Lung (tissue), 12 donors: ENCODE measurements around the gene TNIK. TPM values are rescaled to one million over a fixed set of nuclear protein-coding genes. Genes with fewer than 3 reads are reported as not detected.

Experiments used
- ATAC-seq: fragments of 200-7000 bp; cut with Tn5 transposase; one replicate; pipeline ENCODE4 v1.9.1; 2020; ENCODE audit warnings: moderate number of reproducible peaks; ENCODE audit not compliant: insufficient read depth, low FRiP score
- DNase-seq, 3 donors: peaks; one replicate each; pipeline ENCODE4 v3.0.0-alpha.2; 2013 to 2017
- H3K27ac ChIP-seq, 2 donors: one replicate each; pipeline ENCODE4 v1.5.1; 2013; ENCODE audit warnings: mild to moderate bottlenecking in 2 of 2, moderate library complexity in 2 of 2, control low read depth in 1 of 2, inconsistent platforms in 1 of 2, low read depth in 1 of 2, low read length in 1 of 2
- H3K27me3 ChIP-seq, 3 donors: one replicate each; pipeline ENCODE4 v1.5.1; 2013; ENCODE audit warnings: low read length in 2 of 3; ENCODE audit not compliant: control insufficient read depth in 3 of 3, insufficient read depth in 3 of 3
- H3K36me3 ChIP-seq, 4 donors: one replicate each; pipeline ENCODE4 v1.5.1; 2013; ENCODE audit warnings: low read length in 4 of 4, mild to moderate bottlenecking in 1 of 4, moderate library complexity in 1 of 4; ENCODE audit not compliant: control insufficient read depth in 4 of 4, insufficient read depth in 4 of 4
- H3K4me1 ChIP-seq, 5 donors: one replicate each; pipeline ENCODE4 v1.5.1; 2013; ENCODE audit warnings: low read length in 5 of 5, mild to moderate bottlenecking in 2 of 5, moderate library complexity in 1 of 5; ENCODE audit not compliant: control insufficient read depth in 5 of 5, insufficient read depth in 5 of 5
- H3K4me3 ChIP-seq: one replicate; pipeline ENCODE4 v1.5.1; 2013; ENCODE audit warnings: mild to moderate bottlenecking, control low read depth, moderate library complexity
- H3K9ac ChIP-seq, 2 donors: one replicate each; pipeline ENCODE4 v1.5.1; 2013; ENCODE audit warnings: low read length in 2 of 2, control low read depth in 1 of 2; ENCODE audit not compliant: insufficient read depth in 1 of 2
- H3K9me3 ChIP-seq, 4 donors: one replicate each; pipeline ENCODE4 v1.5.1; 2013; ENCODE audit warnings: low read length in 3 of 4, mild to moderate bottlenecking in 1 of 4, moderate library complexity in 1 of 4; ENCODE audit not compliant: control insufficient read depth in 4 of 4, insufficient read depth in 3 of 4
- CTCF ChIP-seq: IDR thresholded peaks from 2 replicates; pipeline ENCODE4 v1.5.1; 2012; ENCODE audit warnings: mild to moderate bottlenecking; ENCODE audit errors: control extremely low read depth, extremely low read depth
- WGBS, 2 donors: extraction: QIAGEN DNeasy Blood & Tissue Kit; methylation state at CpG; one replicate each; pipeline ENCODE4 v1.1.7; 2013; 5-methylcytosine and 5-hydroxymethylcytosine counted together
- polyA plus RNA-seq, 2 donors: library from polyadenylated mRNA; stranded (reverse); fragments of 200-250 nt; gene quantifications; one replicate each; pipeline ENCODE4 v1.2.1, GENCODE V29; 2013
- total RNA-seq, 2 donors: library from RNA; depleted of rRNA in 1 of 2; stranded (reverse); fragments of >200 nt in 1 of 2; gene quantifications; one replicate each; pipeline ENCODE4 v1.2.1, GENCODE V29; 2014 to 2021
- donor health status: control.
- donor health status: control.
- donor health status: Bipolar disorder and iron deficiency.
- donor health status: healthy.
- donor health status: DM: yes; HTN: yes; CAD: no.

TNIK gene
- total and polyA plus RNA-seq, 4 donors: 9.4 to 36.3 (median 14.3) TPM

- H3K27ac ChIP-seq: no peak overlapping the region
- H3K36me3 ChIP-seq: no peaks in the 10 kb centered on the region
- H3K9me3 ChIP-seq: no peaks in the 10 kb centered on the region
- no peak for TF ChIP-seq CTCF
- H3K9ac ChIP-seq: no peak overlapping the region
- no peak overlapping the region for H3K4me3 ChIP-seq
- peaks cover 4 to 68% (median 24%) of the 10 kb centered on the region in 5 donors for H3K4me1 ChIP-seq
- DNase-seq (no peak), ATAC-seq (no peak)
- 70 to 86% methylated on average over 1 of the region's 1 CpG for WGBS, 2 donors
- no peaks in the 10 kb centered on the region for H3K27me3 ChIP-seq
Measured at GRCh38 chr3:171379281-171379680, 80.9 kb downstream of the TNIK start.

- ATAC-seq (no peak), DNase-seq (no peak)
- Histone ChIP-seq H3K27me3 (no peaks in the 10 kb centered on the region), H3K9me3 (no peaks in the 10 kb centered on the region), H3K4me3 (no peak overlapping the region), H3K9ac (no peak overlapping the region), H3K36me3 (no peaks in the 10 kb centered on the region), H3K27ac (no peak overlapping the region), H3K4me1 (peaks cover 4 to 68% (median 26%) of the 10 kb centered on the region in 5 donors)
- no peak for TF ChIP-seq CTCF
- 94 to 95% methylated on average over 5 of the region's 5 CpGs for WGBS, 2 donors
Measured at GRCh38 chr3:171378586-171378985, 81.6 kb downstream of the TNIK start.

GRCh38 chr3:171377859-171378258, 82.3 kb downstream of the TNIK start:
- H3K36me3 ChIP-seq: no peaks in the 10 kb centered on the region
- 87 to 100% methylated on average over 1 of the region's 1 CpG for WGBS, 2 donors
- no peak overlapping the region for H3K9ac ChIP-seq
- DNase-seq (no peak), ATAC-seq (no peak)
- no peak overlapping the region for H3K27ac ChIP-seq
- no peak overlapping the region for H3K4me3 ChIP-seq
- H3K27me3 ChIP-seq: no peaks in the 10 kb centered on the region
- peaks cover 2 to 61% (median 25%) of the 10 kb centered on the region in 5 donors for H3K4me1 ChIP-seq
- no peak for TF ChIP-seq CTCF
- H3K9me3 ChIP-seq: no peaks in the 10 kb centered on the region

- H3K36me3 ChIP-seq: no peaks in the 10 kb centered on the region
- no peak for TF ChIP-seq CTCF
- H3K4me3 ChIP-seq: no peak overlapping the region
- peaks cover 2 to 53% (median 24%) of the 10 kb centered on the region in 5 donors for H3K4me1 ChIP-seq
- ATAC-seq (no peak), DNase-seq (no peak)
- H3K27ac ChIP-seq: no peak overlapping the region
- no peaks in the 10 kb centered on the region for H3K9me3 ChIP-seq
- no peaks in the 10 kb centered on the region for H3K27me3 ChIP-seq
- H3K9ac ChIP-seq: no peak overlapping the region
Measured at GRCh38 chr3:171376596-171376947, 83.6 kb downstream of the TNIK start.
